Glutamatergic neuron (in vitro differentiated cells): ENCODE results near the gene MUC16. TPM values are rescaled to one million over a fixed set of nuclear protein-coding genes. Genes with fewer than 3 reads are reported as not detected.

Experiments
- DNase-seq: peaks from one replicate; pipeline ENCODE4 v3.0.0; 2022
- H3K27ac Mint-ChIP-seq: one replicate; pipeline ENCODE4 v1.8.0; 2020; ENCODE audit warnings: mild to moderate bottlenecking, mixed read lengths, inconsistent platforms; ENCODE audit not compliant: unreplicated experiment
- H3K27me3 Mint-ChIP-seq: one replicate; pipeline ENCODE4 v1.8.0; 2020; ENCODE audit warnings: mild to moderate bottlenecking, moderate library complexity, mixed read lengths, inconsistent platforms; ENCODE audit not compliant: unreplicated experiment
- H3K36me3 Mint-ChIP-seq: one replicate; pipeline ENCODE4 v1.8.0; 2020; ENCODE audit warnings: mild to moderate bottlenecking, mixed read lengths, inconsistent platforms; ENCODE audit not compliant: unreplicated experiment
- H3K4me1 Mint-ChIP-seq: one replicate; pipeline ENCODE4 v1.8.0; 2020; ENCODE audit warnings: mild to moderate bottlenecking, low read depth, mixed read lengths, inconsistent platforms; ENCODE audit not compliant: unreplicated experiment
- H3K4me3 Mint-ChIP-seq: one replicate; pipeline ENCODE4 v1.8.0; 2020; ENCODE audit warnings: mild to moderate bottlenecking, mixed read lengths, inconsistent platforms; ENCODE audit not compliant: unreplicated experiment
- H3K9me3 Mint-ChIP-seq: one replicate; pipeline ENCODE4 v1.8.0; 2020; ENCODE audit warnings: mild to moderate bottlenecking, moderate library complexity, mixed read lengths, inconsistent platforms; ENCODE audit not compliant: unreplicated experiment
- total RNA-seq: library from RNA; stranded (reverse); fragmentation: NEBNext Ultra II Directional; extraction: Animal tissue kit (Norgen Biotek cat#: 25700); gene quantifications from one replicate; pipeline ENCODE4 v1.2.1, GENCODE V29; 2021; ENCODE audit not compliant: unreplicated experiment
- TF ChIP-seq, protein P1 (sequence below): fragments of 200-600 bp; sonication (generic); IDR thresholded peaks from one replicate; pipeline ENCODE4 v1.5.0; 2021; ENCODE audit not compliant: partially characterized antibody, unreplicated experiment

MUC16 gene
- total RNA-seq, 1 donor from 2014 or later, result not detected

DNA sequence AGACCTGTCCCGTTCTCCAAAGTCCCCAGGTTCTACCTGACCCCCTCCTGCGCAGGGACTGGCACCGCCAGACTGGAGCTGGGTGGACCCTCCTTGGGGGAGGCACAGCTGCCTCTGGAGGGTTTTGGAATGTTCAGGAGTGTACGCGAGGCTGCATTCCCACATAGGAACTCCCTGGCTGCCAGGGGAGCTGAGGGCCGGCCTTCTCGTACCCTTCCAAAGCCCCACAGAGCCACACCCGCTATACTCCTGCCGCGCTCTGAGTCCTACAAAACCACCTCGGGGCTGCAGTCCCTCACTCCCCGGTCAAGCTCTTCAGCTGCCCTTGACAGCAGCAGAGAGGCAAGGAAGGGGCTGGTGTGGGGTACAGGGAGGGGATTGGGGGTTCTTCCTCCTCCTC, 484 bp upstream of the MUC16 start:
- Mint-ChIP-seq H3K27me3 (peaks cover 2% of the 10 kb centered on the region), H3K27ac (no peak overlapping the region), H3K4me3 (no peak overlapping the region), H3K9me3 (peaks cover 2% of the 10 kb centered on the region), H3K36me3 (no peaks in the 10 kb centered on the region), H3K4me1 (no peaks in the 10 kb centered on the region)
- no peak for DNase-seq
- TF ChIP-seq, protein P1, sequence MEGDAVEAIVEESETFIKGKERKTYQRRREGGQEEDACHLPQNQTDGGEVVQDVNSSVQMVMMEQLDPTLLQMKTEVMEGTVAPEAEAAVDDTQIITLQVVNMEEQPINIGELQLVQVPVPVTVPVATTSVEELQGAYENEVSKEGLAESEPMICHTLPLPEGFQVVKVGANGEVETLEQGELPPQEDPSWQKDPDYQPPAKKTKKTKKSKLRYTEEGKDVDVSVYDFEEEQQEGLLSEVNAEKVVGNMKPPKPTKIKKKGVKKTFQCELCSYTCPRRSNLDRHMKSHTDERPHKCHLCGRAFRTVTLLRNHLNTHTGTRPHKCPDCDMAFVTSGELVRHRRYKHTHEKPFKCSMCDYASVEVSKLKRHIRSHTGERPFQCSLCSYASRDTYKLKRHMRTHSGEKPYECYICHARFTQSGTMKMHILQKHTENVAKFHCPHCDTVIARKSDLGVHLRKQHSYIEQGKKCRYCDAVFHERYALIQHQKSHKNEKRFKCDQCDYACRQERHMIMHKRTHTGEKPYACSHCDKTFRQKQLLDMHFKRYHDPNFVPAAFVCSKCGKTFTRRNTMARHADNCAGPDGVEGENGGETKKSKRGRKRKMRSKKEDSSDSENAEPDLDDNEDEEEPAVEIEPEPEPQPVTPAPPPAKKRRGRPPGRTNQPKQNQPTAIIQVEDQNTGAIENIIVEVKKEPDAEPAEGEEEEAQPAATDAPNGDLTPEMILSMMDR, result no peak

DNA sequence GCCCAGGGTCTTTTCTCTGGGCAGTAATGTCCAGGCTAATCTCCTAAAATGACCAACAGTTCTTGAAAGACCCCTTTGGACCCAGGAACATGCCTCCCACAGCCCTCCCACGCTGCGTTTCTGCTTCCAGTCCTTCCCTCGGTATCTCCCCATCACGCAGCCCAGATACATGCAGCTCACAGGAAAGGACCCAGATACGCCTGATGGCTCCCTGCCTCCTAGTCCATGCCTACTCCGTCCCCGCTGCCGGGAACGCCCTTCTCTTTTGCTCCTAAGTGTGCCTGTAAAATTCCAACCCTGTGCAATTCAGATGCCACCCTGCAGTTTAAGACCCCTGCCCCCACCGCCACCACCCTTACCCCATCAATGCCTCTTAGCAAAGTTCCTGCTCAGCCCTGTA, 778 bp downstream of the MUC16 start:
- Mint-ChIP-seq H3K4me3 (no peak overlapping the region), H3K27me3 (peaks cover 2% of the 10 kb centered on the region), H3K9me3 (peaks cover 2% of the 10 kb centered on the region), H3K4me1 (no peaks in the 10 kb centered on the region), H3K27ac (no peak overlapping the region), H3K36me3 (no peaks in the 10 kb centered on the region)
- TF ChIP-seq, protein P1, result no peak
- no peak for DNase-seq

DNA sequence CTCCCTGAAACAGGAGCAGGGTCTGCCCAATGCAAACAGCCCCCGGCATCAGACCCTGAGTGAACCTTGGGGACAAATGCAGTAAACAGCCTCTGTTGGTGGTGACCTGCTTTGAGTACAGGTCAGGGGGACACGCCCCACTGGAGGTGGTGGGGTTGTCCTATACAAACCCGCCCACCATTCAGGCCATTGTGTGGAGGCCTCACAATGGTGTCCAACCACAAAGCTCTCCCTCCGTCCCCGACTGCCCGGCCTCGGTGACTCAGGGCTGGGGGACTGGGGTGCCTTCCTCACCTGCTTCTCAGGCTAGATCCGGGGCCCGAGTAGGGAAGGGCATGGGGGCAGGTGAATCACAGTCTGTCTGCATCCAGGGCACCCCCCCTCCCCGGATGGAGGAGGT, 1.5 kb downstream of the MUC16 start:
- Mint-ChIP-seq H3K27ac (no peak overlapping the region), H3K27me3 (peaks cover 2% of the 10 kb centered on the region), H3K4me1 (no peaks in the 10 kb centered on the region), H3K36me3 (no peaks in the 10 kb centered on the region), H3K9me3 (peaks cover 2% of the 10 kb centered on the region), H3K4me3 (no peak overlapping the region)
- TF ChIP-seq, protein P1, result no peak
- DNase-seq, result no peak

DNA sequence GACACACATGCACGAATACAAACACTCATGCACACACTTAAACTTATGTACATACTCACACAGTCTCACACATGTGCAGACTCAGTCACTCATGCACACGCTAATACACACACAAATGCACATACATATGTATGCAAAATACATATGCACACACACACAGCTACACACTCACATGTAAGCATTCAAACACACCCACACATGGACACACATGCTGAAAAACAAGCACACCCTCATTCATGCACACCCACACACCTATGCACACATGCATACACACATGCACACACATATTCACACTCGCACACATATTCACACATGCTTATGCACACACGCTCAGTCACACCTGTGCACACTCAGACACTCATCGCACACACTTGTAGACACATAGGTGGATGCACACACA, 9.3 kb downstream of the MUC16 start:
- Mint-ChIP-seq H3K36me3 (no peaks in the 10 kb centered on the region), H3K27me3 (no peaks in the 10 kb centered on the region), H3K9me3 (peaks cover 7% of the 10 kb centered on the region), H3K4me3 (no peak overlapping the region), H3K4me1 (no peaks in the 10 kb centered on the region), H3K27ac (no peak overlapping the region)
- TF ChIP-seq, protein P1, result no peak
- no peak for DNase-seq

DNA sequence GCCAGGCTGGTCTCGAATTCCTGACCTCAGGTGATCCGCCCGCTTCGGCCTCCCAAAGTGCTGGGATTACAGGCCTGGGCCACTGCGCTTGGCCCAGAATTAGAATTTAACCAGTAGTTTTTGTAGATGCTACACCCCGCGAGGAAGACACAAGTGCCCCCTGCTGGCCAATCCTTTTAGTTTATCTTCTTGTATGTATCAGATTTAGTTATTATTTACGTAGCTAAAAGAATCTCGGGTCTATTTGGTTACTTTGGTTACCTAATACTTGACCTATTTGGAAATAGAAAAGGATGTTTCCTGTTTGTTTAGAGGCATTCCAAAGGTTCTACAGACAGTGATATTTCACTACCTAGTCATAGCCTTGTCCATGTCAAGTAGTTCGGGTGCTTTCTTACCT, 22.0 kb downstream of the MUC16 start:
- no peak for DNase-seq
- no peak overlapping the region for H3K27ac Mint-ChIP-seq
- H3K4me3 Mint-ChIP-seq, result no peak overlapping the region
- no peaks in the 10 kb centered on the region for H3K36me3 Mint-ChIP-seq
- H3K4me1 Mint-ChIP-seq, result no peaks in the 10 kb centered on the region
- peaks cover 4% of the 10 kb centered on the region for H3K9me3 Mint-ChIP-seq
- peaks cover 2% of the 10 kb centered on the region for H3K27me3 Mint-ChIP-seq
- TF ChIP-seq, protein P1, result no peak
